ENCODE data around the gene LMNB1.

The LMNB1 gene

DNA sequence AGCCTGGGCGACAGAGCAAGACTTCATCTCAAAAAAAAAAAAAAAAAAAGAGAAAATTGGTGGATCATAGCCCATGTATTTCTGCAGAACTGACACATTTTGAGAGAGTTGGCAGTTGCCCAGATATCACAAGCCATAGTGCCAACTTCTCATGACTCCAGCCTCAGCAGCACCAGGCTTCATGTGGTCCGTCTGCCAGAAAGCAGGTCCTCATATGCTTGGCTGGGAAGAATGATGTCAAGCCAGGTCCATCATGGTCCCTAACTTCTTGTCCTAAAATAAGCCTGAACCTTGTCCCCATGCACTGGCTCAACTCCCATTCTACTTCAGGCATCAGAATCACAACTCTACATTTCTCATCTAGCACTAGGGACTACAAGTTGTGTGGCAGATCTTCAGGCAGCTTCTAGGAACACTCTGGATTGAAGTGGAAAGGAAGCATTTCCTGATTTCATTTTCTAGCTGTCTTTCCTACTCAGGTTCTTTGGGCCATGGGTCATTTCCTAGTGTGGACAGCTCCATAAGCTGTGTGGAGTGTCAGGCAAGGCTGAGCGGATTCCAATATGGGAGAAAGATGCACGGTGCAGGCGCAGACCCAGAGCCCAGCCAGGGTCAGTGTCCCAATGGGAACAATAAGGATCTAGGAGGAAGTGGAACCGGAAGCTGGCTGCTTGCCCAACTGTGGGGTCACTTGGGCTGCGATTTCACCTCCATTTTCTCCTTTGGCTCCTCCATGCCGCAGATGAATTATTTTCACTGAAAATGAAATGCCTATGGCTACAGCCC is 90.1 kb downstream of the LMNB1 start:
- Histone ChIP-seq H3K4me1 (ENCODE audit: control insufficient read depth, insufficient read depth, low read length) (peaks cover 10% of the 10 kb centered on the region), H3K36me3 (ENCODE audit: control insufficient read depth, insufficient read depth, low read length) (no peaks in the 10 kb centered on the region), H3K9ac (ENCODE audit: low read depth, low read length) (no peak overlapping the region), H3K4me3 (ENCODE audit: low read depth, low read length) (no peak overlapping the region), H3K27me3 (ENCODE audit: control insufficient read depth, insufficient read depth, low read length) (no peaks in the 10 kb centered on the region), H3K9me3 (ENCODE audit: control insufficient read depth, insufficient read depth, low read length) (no peaks in the 10 kb centered on the region)

DNA sequence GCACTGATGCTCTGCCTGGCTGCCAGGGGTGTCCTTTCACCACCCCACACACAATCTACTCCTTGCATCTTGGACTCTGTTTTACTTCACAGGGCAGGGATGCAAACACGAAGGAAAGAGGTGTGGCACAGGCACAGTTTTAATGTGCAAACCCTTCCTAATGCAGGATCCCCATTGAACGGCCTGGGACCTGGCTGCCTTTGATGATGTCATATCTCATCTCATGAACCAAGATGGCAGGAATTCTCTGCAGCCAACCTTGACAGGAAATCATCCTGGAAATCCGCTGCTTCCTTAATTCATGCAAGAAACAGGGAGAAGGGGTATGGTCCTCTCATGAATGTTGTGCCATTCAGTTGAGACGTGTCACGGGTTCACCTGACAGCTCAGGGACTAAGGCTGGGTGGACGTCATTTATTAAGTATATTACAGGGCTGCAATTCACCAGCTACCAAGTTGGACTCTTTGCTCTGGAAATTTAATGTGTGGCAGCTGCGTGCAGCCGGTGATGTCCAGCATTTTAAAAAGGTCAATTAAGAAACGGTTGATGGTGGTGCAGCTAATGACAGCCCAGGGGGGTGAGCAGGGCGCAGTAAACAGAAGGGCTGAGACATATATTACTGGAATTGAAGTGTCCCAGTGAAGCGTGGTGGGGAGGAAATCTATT is 91.5 kb downstream of the LMNB1 start:
- no peaks in the 10 kb centered on the region for H3K36me3 ChIP-seq (ENCODE audit: control insufficient read depth, insufficient read depth, low read length)
- H3K4me3 ChIP-seq (ENCODE audit: low read depth, low read length): peak overlapping the region; percentile 52
- H3K4me1 ChIP-seq (ENCODE audit: control insufficient read depth, insufficient read depth, low read length): peaks cover 10% of the 10 kb centered on the region
- no peaks in the 10 kb centered on the region for H3K27me3 ChIP-seq (ENCODE audit: control insufficient read depth, insufficient read depth, low read length)
- H3K9ac ChIP-seq (ENCODE audit: low read depth, low read length): no peak overlapping the region
- H3K9me3 ChIP-seq (ENCODE audit: control insufficient read depth, insufficient read depth, low read length): no peaks in the 10 kb centered on the region

DNA sequence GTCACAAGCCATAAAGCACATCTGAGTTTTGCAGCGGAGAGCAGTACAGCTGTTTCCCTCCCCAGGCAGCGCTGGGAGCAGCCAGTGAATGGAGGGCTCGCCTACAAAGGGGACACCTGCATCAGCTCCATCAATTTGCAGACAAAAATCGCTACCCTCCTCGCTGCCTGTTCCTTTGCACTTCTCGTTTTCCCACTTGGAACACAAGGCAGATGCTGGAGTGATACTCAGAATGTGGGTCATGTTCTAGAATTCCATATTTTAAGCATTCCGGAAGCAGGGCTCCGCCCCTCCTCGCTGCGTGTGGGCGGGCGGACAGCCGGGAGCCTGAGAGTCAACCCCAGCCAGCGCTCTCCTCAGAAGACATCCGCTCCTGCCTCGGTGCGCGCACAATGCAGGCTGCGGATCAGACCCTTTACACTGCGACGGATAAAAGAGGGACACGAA is 92.1 kb downstream of the LMNB1 start:
- Histone ChIP-seq H3K4me1 (ENCODE audit: control insufficient read depth, insufficient read depth, low read length) (peaks cover 10% of the 10 kb centered on the region), H3K27me3 (ENCODE audit: control insufficient read depth, insufficient read depth, low read length) (no peaks in the 10 kb centered on the region), H3K9me3 (ENCODE audit: control insufficient read depth, insufficient read depth, low read length) (no peaks in the 10 kb centered on the region), H3K36me3 (ENCODE audit: control insufficient read depth, insufficient read depth, low read length) (no peaks in the 10 kb centered on the region), H3K4me3 (ENCODE audit: low read depth, low read length) (peak overlapping the region; percentile 52), H3K9ac (ENCODE audit: low read depth, low read length) (no peak overlapping the region)

DNA sequence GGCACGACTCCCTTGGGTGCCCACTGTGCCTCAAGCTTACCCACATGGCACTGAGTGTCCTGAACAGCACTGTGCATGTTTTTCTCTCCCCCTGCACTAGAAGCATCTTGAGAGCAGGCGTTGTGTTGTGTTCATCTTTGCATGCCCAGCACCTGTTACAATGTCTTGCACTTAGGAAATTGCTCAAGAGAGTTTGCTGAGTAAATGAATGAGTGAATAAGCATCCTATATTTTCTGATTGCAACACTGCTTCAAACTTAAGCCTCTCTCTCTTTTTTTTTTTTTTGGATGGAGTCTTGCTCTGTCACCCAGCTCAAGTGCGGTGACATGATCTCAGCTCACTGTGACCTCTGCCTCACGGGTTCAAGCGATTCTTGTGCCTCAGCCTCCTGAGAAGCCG is 94.5 kb downstream of the LMNB1 start:
- peaks cover 16% of the 10 kb centered on the region for H3K4me1 ChIP-seq (ENCODE audit: control insufficient read depth, insufficient read depth, low read length)
- H3K9ac ChIP-seq (ENCODE audit: low read depth, low read length): no peak overlapping the region
- no peaks in the 10 kb centered on the region for H3K36me3 ChIP-seq (ENCODE audit: control insufficient read depth, insufficient read depth, low read length)
- no peak overlapping the region for H3K4me3 ChIP-seq (ENCODE audit: low read depth, low read length)
- no peaks in the 10 kb centered on the region for H3K9me3 ChIP-seq (ENCODE audit: control insufficient read depth, insufficient read depth, low read length)
- no peaks in the 10 kb centered on the region for H3K27me3 ChIP-seq (ENCODE audit: control insufficient read depth, insufficient read depth, low read length)

DNA sequence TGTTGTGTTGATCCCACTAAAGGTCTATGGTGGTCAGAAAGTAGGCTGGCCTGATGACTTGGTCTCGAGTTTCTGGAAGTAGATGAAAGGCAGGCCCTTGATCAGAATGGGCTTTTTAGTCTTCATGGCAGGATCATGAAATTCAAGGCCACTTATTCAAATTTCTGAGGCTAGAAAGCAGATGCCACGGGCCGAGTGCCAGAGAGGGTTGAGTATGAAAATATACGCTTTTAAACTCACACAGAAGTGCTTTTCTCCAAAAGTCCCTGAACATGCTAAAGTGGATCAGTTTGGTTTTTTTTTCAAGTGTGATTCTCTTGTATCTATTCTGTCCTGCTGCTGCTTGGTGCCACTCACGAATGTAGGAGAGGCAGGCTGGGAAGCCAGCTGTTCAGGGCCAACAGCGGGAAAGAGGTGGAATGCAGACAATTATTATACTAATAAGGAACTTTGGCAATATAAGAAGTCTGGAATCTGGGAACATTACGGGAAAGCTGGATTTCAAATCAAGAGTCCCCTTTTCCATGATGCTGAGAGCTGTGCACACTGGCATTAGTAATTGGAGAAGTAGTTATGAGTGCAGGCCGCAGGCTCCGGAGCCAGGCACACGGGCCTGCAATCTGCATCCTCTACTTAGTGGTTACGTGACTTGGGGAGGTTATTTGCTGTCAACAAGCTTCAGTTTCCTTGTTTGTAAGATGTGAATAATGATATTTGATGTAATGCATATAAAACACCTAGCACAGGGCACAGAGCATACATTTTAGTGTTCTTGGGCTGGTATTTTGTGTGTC is 95.8 kb downstream of the LMNB1 start:
- no peaks in the 10 kb centered on the region for H3K36me3 ChIP-seq (ENCODE audit: control insufficient read depth, insufficient read depth, low read length)
- H3K9me3 ChIP-seq (ENCODE audit: control insufficient read depth, insufficient read depth, low read length): no peaks in the 10 kb centered on the region
- H3K4me1 ChIP-seq (ENCODE audit: control insufficient read depth, insufficient read depth, low read length): peaks cover 16% of the 10 kb centered on the region
- H3K4me3 ChIP-seq (ENCODE audit: low read depth, low read length): no peak overlapping the region
- no peak overlapping the region for H3K9ac ChIP-seq (ENCODE audit: low read depth, low read length)
- no peaks in the 10 kb centered on the region for H3K27me3 ChIP-seq (ENCODE audit: control insufficient read depth, insufficient read depth, low read length)

DNA sequence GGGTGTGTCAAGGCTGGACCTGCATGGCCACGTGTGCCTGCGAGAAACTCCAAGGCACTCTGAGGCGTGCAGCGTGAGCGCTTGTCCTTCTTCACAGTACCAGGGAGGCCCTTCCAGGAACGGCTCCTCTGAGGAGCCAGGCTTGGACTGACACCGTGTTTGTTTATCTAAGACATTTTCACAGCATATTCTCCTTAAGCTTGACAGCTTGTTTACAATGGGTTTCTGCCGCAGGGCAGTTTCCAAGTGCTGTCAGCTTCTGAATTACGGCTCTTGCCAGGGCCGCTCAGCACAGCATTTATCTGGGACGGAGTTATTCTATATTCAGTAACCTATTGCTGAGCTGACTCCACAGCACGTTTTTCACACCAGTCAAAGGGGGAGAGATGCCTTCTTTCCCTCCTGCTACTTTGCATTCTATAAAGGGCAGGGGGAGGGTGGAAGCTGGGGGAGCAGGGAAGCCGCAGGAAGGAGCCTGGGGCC is 98.4 kb downstream of the LMNB1 start:
- Histone ChIP-seq H3K9me3 (ENCODE audit: control insufficient read depth, insufficient read depth, low read length) (no peaks in the 10 kb centered on the region), H3K36me3 (ENCODE audit: control insufficient read depth, insufficient read depth, low read length) (no peaks in the 10 kb centered on the region), H3K4me1 (ENCODE audit: control insufficient read depth, insufficient read depth, low read length) (peaks cover 6% of the 10 kb centered on the region), H3K9ac (ENCODE audit: low read depth, low read length) (no peak overlapping the region), H3K27me3 (ENCODE audit: control insufficient read depth, insufficient read depth, low read length) (no peaks in the 10 kb centered on the region), H3K4me3 (ENCODE audit: low read depth, low read length) (no peak overlapping the region)

DNA sequence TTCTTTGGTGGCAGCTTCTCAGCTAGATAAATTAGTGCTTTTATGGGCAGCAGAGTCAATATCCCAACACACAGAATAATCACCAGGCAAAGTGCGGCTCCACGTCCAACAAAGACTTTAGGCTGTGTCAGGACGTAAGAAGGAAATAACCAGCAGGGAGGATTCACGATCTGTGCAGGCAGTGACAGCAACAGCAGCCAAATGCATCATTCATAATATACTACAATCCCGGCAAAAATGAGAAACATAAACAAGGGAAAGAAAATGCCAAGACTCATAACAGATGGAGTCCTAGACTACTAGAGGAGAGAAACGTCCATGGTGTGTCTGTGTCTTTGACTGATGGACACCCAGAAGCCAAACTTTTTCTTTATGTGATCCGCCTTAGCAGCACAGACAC is 100.7 kb downstream of the LMNB1 start:
- H3K36me3 ChIP-seq (ENCODE audit: control insufficient read depth, insufficient read depth, low read length): no peaks in the 10 kb centered on the region
- no peaks in the 10 kb centered on the region for H3K27me3 ChIP-seq (ENCODE audit: control insufficient read depth, insufficient read depth, low read length)
- peaks cover 6% of the 10 kb centered on the region for H3K4me1 ChIP-seq (ENCODE audit: control insufficient read depth, insufficient read depth, low read length)
- H3K9ac ChIP-seq (ENCODE audit: low read depth, low read length): no peak overlapping the region
- no peak overlapping the region for H3K4me3 ChIP-seq (ENCODE audit: low read depth, low read length)
- H3K9me3 ChIP-seq (ENCODE audit: control insufficient read depth, insufficient read depth, low read length): no peaks in the 10 kb centered on the region

DNA sequence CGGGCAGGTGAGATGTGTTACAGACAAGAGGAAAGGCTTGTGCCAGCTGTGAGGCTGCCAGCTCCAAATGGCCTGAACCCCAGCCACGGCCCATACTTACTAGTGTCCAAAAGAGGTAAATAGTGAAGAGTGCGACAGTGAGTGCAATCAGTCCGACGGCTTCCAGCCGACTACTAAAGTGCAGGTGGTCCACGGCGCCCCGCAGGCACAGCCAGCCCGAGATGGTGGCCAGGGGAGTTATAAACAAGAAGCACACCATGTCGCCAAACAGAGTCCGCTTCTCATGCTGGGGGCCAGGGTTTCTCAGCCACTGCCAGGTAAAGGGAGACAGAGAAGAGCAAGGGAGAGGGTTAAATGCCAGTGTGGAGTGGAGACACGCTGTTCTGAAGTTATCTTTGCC is 101.1 kb downstream of the LMNB1 start:
- Histone ChIP-seq H3K36me3 (ENCODE audit: control insufficient read depth, insufficient read depth, low read length) (no peaks in the 10 kb centered on the region), H3K4me3 (ENCODE audit: low read depth, low read length) (no peak overlapping the region), H3K9me3 (ENCODE audit: control insufficient read depth, insufficient read depth, low read length) (no peaks in the 10 kb centered on the region), H3K27me3 (ENCODE audit: control insufficient read depth, insufficient read depth, low read length) (no peaks in the 10 kb centered on the region), H3K9ac (ENCODE audit: low read depth, low read length) (no peak overlapping the region), H3K4me1 (ENCODE audit: control insufficient read depth, insufficient read depth, low read length) (peaks cover 6% of the 10 kb centered on the region)

DNA sequence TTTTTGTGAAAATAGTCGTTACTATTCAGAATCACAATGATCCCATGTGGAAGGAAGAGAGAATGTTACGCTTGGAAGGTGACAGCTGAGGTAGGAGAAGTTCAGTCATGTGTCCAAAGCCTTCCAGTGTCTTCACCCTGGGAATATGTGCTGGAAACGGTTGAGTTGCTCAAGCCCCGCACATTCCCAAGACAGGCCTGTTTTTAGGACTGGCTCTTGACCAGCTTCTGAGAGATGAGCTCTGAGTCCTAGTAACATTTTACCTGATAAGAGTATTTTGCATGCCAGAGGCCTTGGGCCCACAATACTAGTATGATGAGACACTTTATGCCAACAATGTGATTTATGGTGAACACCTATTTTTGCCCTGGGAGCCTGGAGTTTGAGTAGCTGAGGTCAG is 101.7 kb downstream of the LMNB1 start:
- no peak overlapping the region for H3K4me3 ChIP-seq (ENCODE audit: low read depth, low read length)
- no peaks in the 10 kb centered on the region for H3K36me3 ChIP-seq (ENCODE audit: control insufficient read depth, insufficient read depth, low read length)
- H3K27me3 ChIP-seq (ENCODE audit: control insufficient read depth, insufficient read depth, low read length): no peaks in the 10 kb centered on the region
- no peaks in the 10 kb centered on the region for H3K9me3 ChIP-seq (ENCODE audit: control insufficient read depth, insufficient read depth, low read length)
- H3K9ac ChIP-seq (ENCODE audit: low read depth, low read length): no peak overlapping the region
- peaks cover 6% of the 10 kb centered on the region for H3K4me1 ChIP-seq (ENCODE audit: control insufficient read depth, insufficient read depth, low read length)

DNA sequence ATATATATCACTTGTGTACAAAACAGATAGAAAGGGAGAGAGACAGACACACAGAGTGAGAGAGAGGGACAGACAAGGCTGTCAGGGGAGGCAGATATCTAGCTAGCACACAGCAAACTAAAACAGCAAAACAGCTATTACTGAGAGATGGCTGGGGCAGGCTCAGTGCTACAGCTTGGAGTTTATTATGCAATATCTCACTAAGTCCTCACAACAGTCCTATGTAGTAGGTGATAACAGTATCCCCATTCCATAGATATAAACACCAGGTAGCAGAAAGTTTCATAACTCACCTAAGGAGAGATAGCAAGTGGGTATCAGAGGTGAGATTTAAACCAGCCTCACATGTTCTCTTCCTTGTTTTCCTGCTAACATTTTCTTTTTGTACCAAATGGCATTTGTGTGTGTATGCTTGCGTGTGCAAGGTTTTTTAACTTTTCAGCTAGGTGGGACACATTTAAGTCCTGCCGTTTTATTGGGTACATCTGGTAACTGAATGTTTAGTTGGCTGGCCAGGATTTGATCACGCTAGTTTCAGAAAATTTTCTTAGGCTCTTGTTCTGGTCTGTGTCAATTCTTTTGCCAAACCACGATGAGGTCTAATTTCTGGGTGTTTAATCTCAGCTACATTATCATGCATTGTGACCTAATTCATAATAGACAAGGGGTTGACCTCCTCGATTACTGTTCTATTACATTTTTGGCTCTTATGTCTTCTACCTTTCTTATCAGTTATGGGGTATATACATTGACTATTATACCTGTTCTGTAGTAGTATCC is 105.1 kb downstream of the LMNB1 start:
- Histone ChIP-seq H3K9ac (ENCODE audit: low read depth, low read length) (no peak overlapping the region), H3K27me3 (ENCODE audit: control insufficient read depth, insufficient read depth, low read length) (no peaks in the 10 kb centered on the region), H3K36me3 (ENCODE audit: control insufficient read depth, insufficient read depth, low read length) (no peaks in the 10 kb centered on the region), H3K4me3 (ENCODE audit: low read depth, low read length) (no peak overlapping the region), H3K4me1 (ENCODE audit: control insufficient read depth, insufficient read depth, low read length) (no peaks in the 10 kb centered on the region), H3K9me3 (ENCODE audit: control insufficient read depth, insufficient read depth, low read length) (no peaks in the 10 kb centered on the region)

DNA sequence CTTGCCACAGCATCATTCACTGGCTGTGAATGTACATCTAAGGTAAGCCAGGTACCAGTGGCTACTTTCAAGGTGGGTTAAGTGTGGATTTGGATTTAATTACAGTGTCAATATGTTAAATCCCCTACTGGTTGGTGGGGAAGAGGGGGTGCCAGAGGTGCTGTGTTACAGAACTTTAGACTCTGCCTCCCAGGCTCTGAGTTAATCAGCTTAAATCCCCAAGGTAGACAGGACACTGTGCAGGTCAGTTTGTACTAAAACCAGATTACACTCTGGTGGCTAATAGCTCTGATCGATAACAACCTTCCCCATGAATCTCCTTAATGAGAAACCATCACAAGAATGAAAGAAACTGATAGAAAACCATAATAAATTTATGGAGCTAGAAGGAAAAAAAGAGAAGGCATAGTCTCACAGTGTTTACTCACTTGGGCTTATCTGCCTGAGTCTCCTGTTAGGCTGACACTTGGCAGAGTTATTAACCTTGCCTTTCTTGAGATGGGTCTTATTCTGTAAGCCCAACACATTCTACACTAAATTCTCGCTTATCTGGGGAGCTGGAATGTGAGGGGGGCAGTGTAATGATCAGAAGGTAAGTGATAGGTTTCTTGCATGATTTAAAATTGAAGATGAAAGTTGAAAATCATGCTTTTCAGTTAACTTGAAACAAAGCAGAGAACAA is 106.8 kb downstream of the LMNB1 start:
- no peaks in the 10 kb centered on the region for H3K27me3 ChIP-seq (ENCODE audit: control insufficient read depth, insufficient read depth, low read length)
- H3K9me3 ChIP-seq (ENCODE audit: control insufficient read depth, insufficient read depth, low read length): no peaks in the 10 kb centered on the region
- no peaks in the 10 kb centered on the region for H3K4me1 ChIP-seq (ENCODE audit: control insufficient read depth, insufficient read depth, low read length)
- H3K4me3 ChIP-seq (ENCODE audit: low read depth, low read length): no peak overlapping the region
- H3K9ac ChIP-seq (ENCODE audit: low read depth, low read length): no peak overlapping the region
- H3K36me3 ChIP-seq (ENCODE audit: control insufficient read depth, insufficient read depth, low read length): no peaks in the 10 kb centered on the region
